Neuronal stem cell (in vitro differentiated cells): ENCODE data around the gene HMOX1.

Source experiments
- DNase-seq: peaks from one replicate; pipeline ENCODE4 v3.0.0-alpha.2; 2013; ENCODE audit warnings: low spot score
- H2AFZ ChIP-seq: one replicate; pipeline ENCODE4 v1.6.1; 2013; ENCODE audit warnings: mild to moderate bottlenecking, low read length, inconsistent platforms
- H2AK5ac ChIP-seq: 2 replicates; pipeline ENCODE4 v1.6.1; 2013; ENCODE audit warnings: low read depth, mild to moderate bottlenecking, inconsistent platforms, low read length, moderate library complexity, mixed read lengths
- H2BK120ac ChIP-seq: 2 replicates; pipeline ENCODE4 v1.6.1; 2013; ENCODE audit warnings: low read depth, mild to moderate bottlenecking, inconsistent platforms, low read length, moderate library complexity, mixed read lengths
- H2BK12ac ChIP-seq: one replicate; pipeline ENCODE4 v1.6.1; 2013; ENCODE audit warnings: low read length, inconsistent platforms
- H2BK15ac ChIP-seq: 2 replicates; pipeline ENCODE4 v1.6.1; 2013; ENCODE audit warnings: mild to moderate bottlenecking, low read length, inconsistent platforms, mixed read lengths
- H2BK5ac ChIP-seq: one replicate; pipeline ENCODE4 v1.6.1; 2013; ENCODE audit warnings: inconsistent platforms, mild to moderate bottlenecking, low read length, moderate library complexity
- H3K14ac ChIP-seq: one replicate; pipeline ENCODE4 v1.6.1; 2013; ENCODE audit warnings: low read length, inconsistent platforms
- H3K18ac ChIP-seq: 2 replicates; pipeline ENCODE4 v1.6.1; 2013; ENCODE audit warnings: low read length, inconsistent platforms
- H3K23ac ChIP-seq: 2 replicates; pipeline ENCODE4 v1.6.1; 2013; ENCODE audit warnings: low read depth, mild to moderate bottlenecking, mixed read lengths, low read length, inconsistent platforms; ENCODE audit not compliant: poor library complexity
- H3K27ac ChIP-seq: replicated peaks from 3 replicates; pipeline ENCODE4 v1.5.1; 2013; ENCODE audit warnings: low read length, inconsistent platforms
- H3K27me3 ChIP-seq, 3 experiments: 2 replicates each; pipeline ENCODE4 v1.6.1; 2013; ENCODE audit warnings: low read length in 3 of 3, mild to moderate bottlenecking in 2 of 3, inconsistent platforms in 1 of 3, low read depth in 1 of 3, mixed read lengths in 1 of 3, moderate library complexity in 1 of 3; ENCODE audit not compliant: control insufficient read depth in 3 of 3, insufficient read depth in 3 of 3
- H3K36me3 ChIP-seq, 2 donors: replicated peaks in 1 of 2; 2 replicates each; pipeline ENCODE4 v1.6.1; 2013; ENCODE audit warnings: low read length in 2 of 2; ENCODE audit not compliant: control insufficient read depth in 2 of 2, insufficient read depth in 2 of 2
- H3K4ac ChIP-seq: 2 replicates; pipeline ENCODE4 v1.6.1; 2013; ENCODE audit warnings: inconsistent platforms, mild to moderate bottlenecking, low read length, moderate library complexity
- H3K4me1 ChIP-seq, 2 donors: 1 replicate in 1 of 2; 2 replicates in 1 of 2; pipeline ENCODE4 v1.6.1; 2013; ENCODE audit warnings: low read length in 2 of 2, low read depth in 1 of 2; ENCODE audit not compliant: control insufficient read depth in 2 of 2, insufficient read depth in 1 of 2
- H3K4me2 ChIP-seq: one replicate; pipeline ENCODE4 v1.6.1; 2013; ENCODE audit warnings: mild to moderate bottlenecking, low read length, inconsistent platforms; ENCODE audit not compliant: insufficient read depth, poor library complexity, severe bottlenecking
- H3K4me3 ChIP-seq, 2 donors: 2 replicates each; pipeline ENCODE4 v1.5.1; 2013; ENCODE audit warnings: low read length in 2 of 2, mild to moderate bottlenecking in 2 of 2, inconsistent platforms in 1 of 2, moderate library complexity in 1 of 2
- H3K79me1 ChIP-seq: one replicate; pipeline ENCODE4 v1.6.1; 2013; ENCODE audit warnings: low read depth, mild to moderate bottlenecking, inconsistent platforms, low read length, moderate library complexity
- H3K9ac ChIP-seq: one replicate; pipeline ENCODE4 v1.6.1; 2013; ENCODE audit warnings: mild to moderate bottlenecking, low read depth, low read length, inconsistent platforms; ENCODE audit not compliant: poor library complexity
- H3K9me3 ChIP-seq, 2 donors: replicated peaks in 1 of 2; 2 replicates each; pipeline versions ENCODE3 to v1.6.1; 2013; ENCODE audit warnings: low read length in 2 of 2, mild to moderate bottlenecking in 2 of 2, inconsistent platforms in 1 of 2, low read depth in 1 of 2, mixed read lengths in 1 of 2, moderate library complexity in 1 of 2; ENCODE audit not compliant: control insufficient read depth in 2 of 2, insufficient read depth in 1 of 2
- H4K8ac ChIP-seq: one replicate; pipeline ENCODE4 v1.6.1; 2013; ENCODE audit warnings: low read depth, mild to moderate bottlenecking, inconsistent platforms, low read length, moderate library complexity
- H4K91ac ChIP-seq: one replicate; pipeline ENCODE4 v1.6.1; 2013; ENCODE audit warnings: low read length, low read depth, mild to moderate bottlenecking, inconsistent platforms; ENCODE audit not compliant: poor library complexity
- WGBS, 2 donors: extraction: QIAGEN DNeasy Blood & Tissue Kit; methylation state at CpG; one replicate each; pipeline ENCODE4 v1.1.7; 2013; ENCODE audit warnings: missing lambda C conversion rate in 2 of 2, mixed read lengths in 1 of 2; ENCODE audit not compliant: insufficient read length in 2 of 2, insufficient replicate concordance in 1 of 2; ENCODE audit errors: extremely low coverage in 2 of 2; 5-methylcytosine and 5-hydroxymethylcytosine counted together

The HMOX1 gene

GRCh38 chr22:35335468-35335867 lies 45.4 kb upstream of the HMOX1 start:
- H2AFZ ChIP-seq = no peak overlapping the region
- peak overlapping the region; percentile 23 for H3K18ac ChIP-seq
- H3K23ac ChIP-seq = no peak overlapping the region
- no peaks in the 10 kb centered on the region for H3K79me1 ChIP-seq
- no peak overlapping the region for H2BK120ac ChIP-seq
- no peak overlapping the region for H3K4me2 ChIP-seq
- no peak for DNase-seq
- WGBS, 2 donors = no CpG with 5 or more reads among the region's 7 CpGs
- H3K14ac ChIP-seq = no peak overlapping the region
- H4K91ac ChIP-seq = no peak overlapping the region
- H3K9ac ChIP-seq = peak overlapping the region; percentile 55
- H3K4me3 ChIP-seq = peak overlapping the region in 1 of 2 donors; percentile 0
- H3K36me3 ChIP-seq = peaks cover 27 to 46% of the 10 kb centered on the region in 2 donors
- H3K27ac ChIP-seq = no peak overlapping the region
- H2BK12ac ChIP-seq = no peak overlapping the region
- no peak overlapping the region for H2BK5ac ChIP-seq
- H3K9me3 ChIP-seq = peaks cover 0 to 2% of the 10 kb centered on the region in 2 donors
- H2AK5ac ChIP-seq = no peak overlapping the region
- H4K8ac ChIP-seq = no peak overlapping the region
- no peak overlapping the region for H2BK15ac ChIP-seq
- peaks cover 0 to 12% of the 10 kb centered on the region in 2 donors for H3K4me1 ChIP-seq
- no peak overlapping the region for H3K4ac ChIP-seq
- no peaks in the 10 kb centered on the region for H3K27me3 ChIP-seq

DNA sequence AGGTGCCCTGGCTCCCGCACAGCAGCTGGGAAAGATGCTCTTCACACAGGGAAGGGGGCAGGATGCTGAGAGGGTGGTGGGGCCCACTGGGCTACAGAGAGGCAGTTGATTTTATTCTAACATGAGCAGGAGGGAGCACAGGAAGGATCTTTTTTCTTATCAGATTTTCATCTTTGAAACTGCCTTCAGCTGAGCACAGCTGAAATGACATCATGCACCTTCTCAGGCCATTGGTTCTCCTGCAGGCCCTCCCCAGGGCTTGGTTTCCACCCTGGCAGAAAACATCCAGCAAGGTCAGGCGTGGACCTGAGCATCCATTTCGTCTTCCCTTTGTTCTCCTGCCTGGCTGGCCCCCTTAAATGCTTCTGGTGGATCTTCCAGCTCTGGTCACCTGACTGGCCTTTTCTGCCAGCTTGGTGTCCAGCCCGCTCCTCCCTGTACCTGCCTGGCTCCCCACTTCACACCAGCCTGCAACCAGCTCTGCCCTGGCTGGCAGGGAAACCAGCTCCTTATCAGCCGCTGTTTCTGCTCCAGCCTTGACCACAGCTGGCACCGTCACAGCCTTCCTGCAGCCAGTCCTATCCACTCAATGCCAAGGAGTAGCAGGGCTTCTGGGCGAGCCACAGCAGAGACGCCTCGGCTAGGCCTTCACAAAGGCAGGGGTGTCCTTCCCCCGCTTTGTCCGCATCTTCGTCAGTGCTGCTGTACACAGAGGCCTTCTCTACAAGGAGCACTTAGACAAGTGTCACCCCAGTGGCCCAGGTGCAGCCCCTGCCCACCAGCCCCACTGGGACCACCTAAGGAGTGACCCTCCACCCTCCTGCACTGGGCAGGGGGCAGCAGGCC lies 44.7 kb upstream of the HMOX1 start:
- no peak overlapping the region for H2BK120ac ChIP-seq
- peak overlapping the region; percentile 55 for H3K9ac ChIP-seq
- no peak overlapping the region for H3K4me2 ChIP-seq
- H3K4me1 ChIP-seq = peaks cover 0 to 12% of the 10 kb centered on the region in 2 donors
- H2BK15ac ChIP-seq = peak overlapping the region; percentile 41
- no peak overlapping the region for H2AK5ac ChIP-seq
- H3K27me3 ChIP-seq = no peaks in the 10 kb centered on the region
- DNase-seq = no peak
- no peaks in the 10 kb centered on the region for H3K79me1 ChIP-seq
- no peak overlapping the region for H3K27ac ChIP-seq
- H3K9me3 ChIP-seq = peaks cover 0 to 2% of the 10 kb centered on the region in 2 donors
- peak overlapping the region; percentile 31 for H3K4ac ChIP-seq
- H3K23ac ChIP-seq = no peak overlapping the region
- no peak overlapping the region for H2BK12ac ChIP-seq
- H2BK5ac ChIP-seq = no peak overlapping the region
- H3K4me3 ChIP-seq = no peak overlapping the region
- H2AFZ ChIP-seq = no peak overlapping the region
- no peak overlapping the region for H4K91ac ChIP-seq
- no peak overlapping the region for H4K8ac ChIP-seq
- peak overlapping the region; percentile 19 for H3K18ac ChIP-seq
- H3K36me3 ChIP-seq = peaks cover 28 to 46% of the 10 kb centered on the region in 2 donors
- no peak overlapping the region for H3K14ac ChIP-seq
- no CpG with 5 or more reads among the region's 12 CpGs for WGBS, 2 donors

DNA sequence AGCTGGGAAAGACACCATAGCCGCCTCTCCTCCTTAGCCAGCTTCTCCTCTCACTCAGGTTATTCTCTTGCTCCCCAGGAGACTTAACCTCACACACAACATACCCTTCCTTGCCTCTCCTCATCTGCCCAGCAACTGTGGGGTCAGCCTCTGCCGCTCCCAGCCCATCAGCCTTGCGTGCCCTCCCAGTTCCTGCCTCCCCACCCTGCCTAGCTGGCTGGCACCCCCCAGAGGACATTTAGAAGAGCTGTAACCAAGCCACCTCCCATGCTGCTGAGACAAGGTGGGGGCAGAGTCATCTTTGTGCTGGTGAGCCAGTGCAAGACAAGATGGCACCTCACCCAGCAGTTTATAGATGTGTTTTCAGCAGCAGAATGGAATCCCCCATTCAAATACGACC lies 43.0 kb upstream of the HMOX1 start:
- Histone ChIP-seq H2AK5ac (peak overlapping the region; percentile 79), H3K4me3 (no peak overlapping the region), H3K79me1 (no peaks in the 10 kb centered on the region), H4K91ac (peak overlapping the region; percentile 32), H2BK120ac (no peak overlapping the region), H3K23ac (no peak overlapping the region), H2AFZ (no peak overlapping the region), H3K14ac (no peak overlapping the region), H3K4ac (no peak overlapping the region), H2BK5ac (no peak overlapping the region), H3K36me3 (peaks cover 29 to 46% of the 10 kb centered on the region in 2 donors), H3K27ac (peak overlapping the region; percentile 37), H4K8ac (no peak overlapping the region), H3K4me1 (peaks cover 0 to 12% of the 10 kb centered on the region in 2 donors), H3K18ac (peak overlapping the region; percentile 81), H2BK12ac (no peak overlapping the region), H2BK15ac (no peak overlapping the region), H3K27me3 (no peaks in the 10 kb centered on the region), H3K4me2 (no peak overlapping the region), H3K9ac (no peak overlapping the region), H3K9me3 (peaks cover 0 to 2% of the 10 kb centered on the region in 2 donors)
- WGBS, 2 donors = no CpG with 5 or more reads among the region's 4 CpGs
- DNase-seq = no peak

DNA sequence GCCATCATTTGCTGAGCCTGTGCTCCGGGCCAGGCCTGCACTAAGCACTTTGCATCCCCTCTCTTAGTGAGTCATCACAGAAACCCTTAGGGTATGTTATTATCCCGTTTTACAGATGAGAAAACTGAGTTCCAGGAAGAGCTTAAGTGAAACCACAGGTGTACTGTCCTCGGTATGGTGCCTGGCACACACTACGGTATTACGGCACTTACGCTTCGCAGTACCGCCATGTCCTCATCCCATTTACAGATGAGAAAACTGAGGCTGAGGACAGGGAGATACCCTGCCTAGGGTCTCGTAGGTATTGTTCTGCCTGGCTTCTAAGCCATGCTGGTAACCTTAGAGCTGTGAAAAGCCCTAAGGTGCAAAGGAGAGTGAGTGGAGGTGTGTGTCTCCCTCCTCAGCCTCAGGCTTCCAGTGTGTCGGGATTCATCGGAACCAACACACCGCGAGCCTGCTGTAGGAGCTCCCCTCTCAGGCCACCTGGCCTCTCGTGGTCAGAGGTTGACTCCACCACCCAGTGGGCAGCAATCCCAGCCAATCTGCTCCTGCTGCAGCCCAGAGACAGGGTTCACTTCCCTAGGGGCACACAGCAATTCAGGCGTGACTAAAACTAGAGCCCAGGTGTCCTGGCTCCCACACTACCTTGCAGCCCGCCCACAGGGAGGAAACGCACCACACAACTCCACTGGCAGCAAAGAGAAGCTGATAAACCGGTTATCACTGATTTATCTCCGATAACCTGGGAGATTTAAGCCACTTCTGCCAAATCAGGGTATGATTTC lies 39.6 kb upstream of the HMOX1 start:
- Histone ChIP-seq H3K14ac (no peak overlapping the region), H3K23ac (no peak overlapping the region), H3K27me3 (peaks cover 0 to 2% (median 0%) of the 10 kb centered on the region in 3 experiments), H3K4me1 (peaks cover 0 to 12% of the 10 kb centered on the region in 2 donors), H3K4ac (no peak overlapping the region), H3K4me2 (no peak overlapping the region), H2BK15ac (no peak overlapping the region), H3K4me3 (no peak overlapping the region), H3K18ac (no peak overlapping the region), H3K79me1 (no peaks in the 10 kb centered on the region), H3K27ac (no peak overlapping the region), H2BK5ac (no peak overlapping the region), H4K91ac (peak overlapping the region; percentile 45), H2BK120ac (no peak overlapping the region), H3K36me3 (peaks cover 16 to 22% of the 10 kb centered on the region in 2 donors), H3K9ac (no peak overlapping the region), H3K9me3 (peaks cover 0 to 8% of the 10 kb centered on the region in 2 donors), H2AFZ (no peak overlapping the region), H2BK12ac (no peak overlapping the region), H2AK5ac (no peak overlapping the region), H4K8ac (no peak overlapping the region)
- no CpG with 5 or more reads among the region's 19 CpGs for WGBS, 2 donors
- DNase-seq = no peak
